ENCODE results near the gene MAPK4. TPM values are rescaled to one million over a fixed set of nuclear protein-coding genes. Genes with fewer than 3 reads are reported as not detected.
"Not testable (repeated sequence)": the region's sequence is repeated elsewhere in the genome, so short reads cannot be mapped to it uniquely, and the experiment has no call there.

Gene MAPK4
- not detected in 2 replicates for total RNA-seq (2021)
- Bru-seq, nascent RNA, result not detected
- percentile 1 among the genes with signal in this experiment for BruChase-seq, experiment 1, labeled RNA remaining after a 2-hour chase
- percentile 2 among the genes with signal in this experiment for BruChase-seq, experiment 2, labeled RNA remaining after a 6-hour chase
- long read RNA-seq, result 0 reads

- Histone ChIP-seq H3K79me2 (ENCODE audit: low read depth) (no peaks in the 10 kb centered on the region), H3K27ac (no peak within 1 kb of the TSS), H3K27me3 (ENCODE audit: insufficient read depth, low read depth) (no peaks in the 10 kb centered on the region), H3K4me2 (no peak within 1 kb of the TSS), H3K9me2 (ENCODE audit: insufficient read depth) (no peaks in the 10 kb centered on the region), H3K4me1 (replicated peaks; ENCODE audit: insufficient read depth) (no peaks in the 10 kb centered on the region), H3K36me3 (ENCODE audit: low read depth) (no peaks in the 10 kb centered on the region), H3F3A (ENCODE audit: insufficient read depth, low read depth) (no peaks in the 10 kb centered on the region), H3K9me3 (ENCODE audit: insufficient read depth, low read depth) (no peaks in the 10 kb centered on the region), H4K20me1 (ENCODE audit: insufficient read depth) (no peaks in the 10 kb centered on the region), H2AFZ (no peak within 1 kb of the TSS), H3K4me3 (no peak within 1 kb of the TSS)
- no peak for DNase-seq
- CTCF ChIA-PET, result no interaction called here
- POLR2A ChIA-PET (ENCODE audit: unreplicated experiment), result no interaction called here
- no TSS peak for BruUV-seq (replicated peaks)
- intact Hi-C loops (cut with micrococcal nuclease; ENCODE audit: unreplicated experiment), result no loop called here
- TF ChIP-seq EZH2 (IDR thresholded peaks at IDR 0.05; ENCODE audit: low read depth), result no peak
These were observed at the start of gene MAPK4 for GRCh38 chr18:50559752-50560680. MAPK4 (plus strand) TSS chr18:50560087; CDS start chr18:50663959, 103,872 bp downstream.

GRCh38 chr18:50517277-50517676 lies 42.6 kb upstream of the MAPK4 start:
- H3K9me2 ChIP-seq (ENCODE audit: insufficient read depth); H3K27me3 ChIP-seq (ENCODE audit: insufficient read depth, low read depth); H4K20me1 ChIP-seq (ENCODE audit: insufficient read depth); DNase-seq; H3F3A ChIP-seq (ENCODE audit: insufficient read depth, low read depth); POLR2A ChIA-PET (ENCODE audit: unreplicated experiment); CTCF ChIA-PET; H3K9me3 ChIP-seq (ENCODE audit: insufficient read depth, low read depth); intact Hi-C loops (cut with micrococcal nuclease; ENCODE audit: unreplicated experiment); BruUV-seq (replicated peaks); H3K4me3 ChIP-seq; H3K27ac ChIP-seq; H3K4me2 ChIP-seq; H3K36me3 ChIP-seq (ENCODE audit: low read depth); H3K4me1 ChIP-seq (replicated peaks; ENCODE audit: insufficient read depth); H3K79me2 ChIP-seq (ENCODE audit: low read depth); H2AFZ ChIP-seq: not testable (repeated sequence)

- intact Hi-C loops (cut with micrococcal nuclease; ENCODE audit: unreplicated experiment), result no loop called here
- BruUV-seq (replicated peaks), result no TSS peak
- Histone ChIP-seq H3K4me2 (no peak overlapping the region), H3K4me1 (replicated peaks; ENCODE audit: insufficient read depth) (no peaks in the 10 kb centered on the region), H2AFZ (no peak overlapping the region), H3K27ac (no peak overlapping the region), H3K79me2 (ENCODE audit: low read depth) (no peaks in the 10 kb centered on the region), H3K4me3 (no peak overlapping the region), H4K20me1 (ENCODE audit: insufficient read depth) (no peaks in the 10 kb centered on the region), H3F3A (ENCODE audit: insufficient read depth, low read depth) (no peaks in the 10 kb centered on the region), H3K9me3 (ENCODE audit: insufficient read depth, low read depth) (no peaks in the 10 kb centered on the region), H3K36me3 (ENCODE audit: low read depth) (no peaks in the 10 kb centered on the region), H3K27me3 (ENCODE audit: insufficient read depth, low read depth) (no peaks in the 10 kb centered on the region), H3K9me2 (ENCODE audit: insufficient read depth) (no peaks in the 10 kb centered on the region)
- CTCF ChIA-PET, result no interaction called here
- DNase-seq, result no peak
- POLR2A ChIA-PET (ENCODE audit: unreplicated experiment), result no interaction called here
- TF ChIP-seq EZH2 (IDR thresholded peaks at IDR 0.05; ENCODE audit: low read depth) (no peak), CTCF (conservative IDR thresholded peaks at IDR 0.05) (no peak)
These were observed 40.9 kb upstream of the MAPK4 start for GRCh38 chr18:50518787-50519546.

- Histone ChIP-seq H3K79me2 (ENCODE audit: low read depth) (no peaks in the 10 kb centered on the region), H3K4me3 (no peak overlapping the region), H3K4me1 (replicated peaks; ENCODE audit: insufficient read depth) (no peaks in the 10 kb centered on the region), H3K36me3 (ENCODE audit: low read depth) (no peaks in the 10 kb centered on the region), H3K27me3 (ENCODE audit: insufficient read depth, low read depth) (no peaks in the 10 kb centered on the region), H3K9me3 (ENCODE audit: insufficient read depth, low read depth) (no peaks in the 10 kb centered on the region), H3F3A (ENCODE audit: insufficient read depth, low read depth) (no peaks in the 10 kb centered on the region), H3K9me2 (ENCODE audit: insufficient read depth) (no peaks in the 10 kb centered on the region), H3K27ac (no peak overlapping the region), H3K4me2 (no peak overlapping the region), H4K20me1 (ENCODE audit: insufficient read depth) (no peaks in the 10 kb centered on the region), H2AFZ (no peak overlapping the region)
- POLR2A ChIA-PET (ENCODE audit: unreplicated experiment), result no interaction called here
- intact Hi-C loops (cut with micrococcal nuclease; ENCODE audit: unreplicated experiment), result no loop called here
- no TSS peak for BruUV-seq (replicated peaks)
- no peak for DNase-seq
- CTCF ChIA-PET, result no interaction called here
- TF ChIP-seq EZH2 (IDR thresholded peaks at IDR 0.05; ENCODE audit: low read depth) (no peak), CTCF (conservative IDR thresholded peaks at IDR 0.05) (no peak)
These were observed 36.7 kb upstream of the MAPK4 start for GRCh38 chr18:50523165-50523564.
